ENCODE data around the gene QPCT. TPM values are rescaled to one million over a fixed set of nuclear protein-coding genes. Genes with fewer than 3 reads are reported as not detected.
"Not testable (repeated sequence)": the region's sequence is repeated elsewhere in the genome, so short reads cannot be mapped to it uniquely, and the experiment has no call there.

Gene QPCT
- total RNA-seq, 1 donor from 2014 or later, result 7.9 TPM

- DNase-seq (ENCODE audit: low spot score), result no peak
Observed at GRCh38 chr2:37390777-37391176, 46.3 kb downstream of the QPCT start.

GRCh38 chr2:37391711-37392110 lies 47.3 kb downstream of the QPCT start:
- no peak for DNase-seq (ENCODE audit: low spot score)

DNA sequence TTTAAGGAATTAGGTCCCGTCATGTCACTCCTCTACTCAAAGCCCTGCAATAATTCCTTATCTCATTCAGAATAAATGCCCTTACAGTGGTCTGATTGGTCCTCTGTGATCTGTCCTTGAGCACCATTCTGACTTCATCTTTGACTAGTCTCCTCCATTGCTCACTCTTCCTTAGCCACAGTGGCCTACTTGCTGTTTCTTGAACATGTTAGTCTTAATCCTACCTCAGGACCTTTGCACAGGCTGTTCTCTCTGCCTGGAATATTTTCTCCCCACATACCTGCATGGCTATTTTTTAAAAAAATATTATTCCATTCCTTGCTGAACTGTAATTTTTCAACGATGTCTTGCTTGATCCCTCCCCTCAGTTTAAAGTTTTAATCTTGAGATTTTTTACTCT lies 48.0 kb downstream of the QPCT start:
- DNase-seq (ENCODE audit: low spot score), result no peak

DNA sequence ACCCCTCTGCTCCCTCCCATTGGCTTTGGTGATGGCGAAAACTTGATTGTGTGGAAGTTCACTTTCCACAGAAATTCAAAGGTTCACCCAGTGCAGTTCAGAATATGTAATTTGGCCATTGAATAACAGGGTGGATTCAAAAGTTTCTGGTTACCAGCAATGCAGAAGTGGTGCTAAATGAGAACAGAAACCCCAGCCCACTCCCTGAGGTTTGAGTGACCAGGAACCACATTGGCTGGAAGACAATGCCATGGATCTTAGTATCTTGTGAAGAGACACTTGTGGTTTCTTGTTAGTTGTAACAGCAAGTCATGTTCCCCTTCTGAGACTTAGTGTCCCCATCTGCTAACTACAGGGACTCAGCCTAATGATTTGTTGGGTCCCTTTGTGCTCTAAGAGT lies 49.8 kb downstream of the QPCT start:
- DNase-seq (ENCODE audit: low spot score), result no peak

DNA sequence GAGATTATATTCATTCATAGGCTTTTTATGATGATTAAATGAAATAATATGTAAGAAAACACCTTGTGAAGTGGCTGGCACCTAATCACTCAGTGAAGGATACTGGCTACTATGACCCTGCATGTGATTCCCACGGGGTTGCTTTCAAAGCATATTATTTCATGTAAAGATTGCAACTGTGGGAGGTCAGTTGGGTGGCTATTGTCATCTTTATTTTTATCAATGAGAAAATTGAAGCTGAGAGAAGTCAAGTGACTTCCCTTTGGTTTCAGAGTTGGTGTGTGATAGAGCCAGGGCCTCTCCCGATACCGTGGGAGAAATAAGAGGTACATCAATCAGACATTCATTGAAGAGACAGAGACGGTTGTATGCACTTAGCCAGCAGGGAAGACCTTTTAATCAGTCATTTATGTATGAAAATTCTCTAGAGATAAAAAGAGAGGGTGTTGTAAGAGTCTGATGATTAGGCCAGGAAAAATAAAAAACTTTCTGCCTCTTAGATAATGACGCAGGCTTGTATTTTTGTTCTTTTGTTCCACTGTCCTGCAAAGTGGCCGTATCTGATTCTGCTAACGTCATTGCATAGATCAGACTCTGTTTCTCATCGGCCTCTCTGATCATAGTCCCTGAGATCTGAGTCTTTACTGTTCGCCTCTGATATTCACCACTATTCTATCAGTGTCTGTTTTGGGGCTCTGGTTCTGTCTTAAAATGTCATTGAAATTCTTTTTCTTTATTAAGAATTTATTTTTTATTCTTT lies 50.5 kb downstream of the QPCT start:
- no peak for DNase-seq (ENCODE audit: low spot score)

GRCh38 chr2:37396890-37397565 lies 52.6 kb downstream of the QPCT start:
- DNase-seq (ENCODE audit: low spot score), result no peak

DNA sequence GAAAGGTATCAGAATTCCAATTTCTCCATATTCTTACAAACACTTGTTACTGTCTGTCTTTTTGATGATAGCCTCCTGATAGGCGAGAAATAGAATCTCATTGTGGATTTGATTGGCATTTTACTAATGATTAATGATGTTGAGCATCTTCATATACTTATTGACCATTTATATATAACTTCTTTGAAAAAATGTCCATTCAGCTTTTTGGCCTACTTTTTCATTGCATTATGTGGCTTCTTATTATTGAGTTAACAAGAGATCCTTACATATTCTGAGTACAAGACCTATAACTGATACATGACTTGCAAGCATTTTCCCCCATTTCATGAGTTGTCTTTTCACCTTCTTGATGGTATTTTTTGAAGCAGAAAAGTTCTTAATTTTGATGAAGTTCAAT lies 54.6 kb downstream of the QPCT start:
- no peak for DNase-seq (ENCODE audit: low spot score)

- DNase-seq (ENCODE audit: low spot score), result no peak
Observed at GRCh38 chr2:37400041-37400440, 55.6 kb downstream of the QPCT start.

GRCh38 chr2:37402636-37403035 lies 58.2 kb downstream of the QPCT start:
- no peak for DNase-seq (ENCODE audit: low spot score)

DNA sequence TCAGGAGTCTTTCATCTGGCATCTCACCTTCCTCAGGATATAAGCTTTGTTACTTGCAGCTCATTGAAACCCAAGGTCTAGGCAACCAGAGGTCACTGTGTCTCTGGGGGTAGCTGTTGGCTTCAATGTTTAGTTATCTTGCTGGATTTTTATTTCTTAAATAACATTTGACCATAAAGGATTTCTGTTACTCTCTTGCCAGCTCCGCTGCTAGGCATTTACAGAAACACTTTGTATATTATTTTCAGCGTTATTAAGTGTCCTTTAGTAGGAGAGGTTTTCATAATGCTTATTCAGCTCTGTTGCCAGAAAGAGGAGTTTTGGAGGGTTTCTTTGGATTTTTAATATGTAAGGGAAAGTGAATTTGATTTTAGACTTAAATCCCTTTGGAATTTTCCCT lies 61.4 kb downstream of the QPCT start:
- DNase-seq (ENCODE audit: low spot score), result no peak

DNA sequence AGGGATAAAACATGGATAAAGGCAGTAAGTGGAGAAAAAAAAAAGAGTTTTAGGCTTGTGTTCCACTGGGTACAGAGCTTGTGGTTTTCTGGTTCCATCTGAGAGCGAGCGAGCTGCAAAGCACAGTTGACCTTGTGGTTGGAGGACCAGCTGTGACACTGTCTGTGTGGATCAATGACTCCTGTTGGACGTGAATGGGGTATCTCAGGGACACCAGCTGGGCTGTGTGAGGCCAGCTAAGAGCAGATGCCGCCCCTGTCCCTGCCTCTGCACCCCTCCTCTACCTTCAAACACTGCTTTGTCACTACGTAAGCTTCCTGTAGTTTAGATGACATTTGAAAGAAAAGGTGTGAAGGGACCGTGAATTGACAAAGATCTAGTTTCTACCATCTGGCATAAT lies 67.8 kb downstream of the QPCT start:
- no peak for DNase-seq (ENCODE audit: low spot score)

- not testable (repeated sequence) for DNase-seq (ENCODE audit: low spot score)
Observed at GRCh38 chr2:37413911-37414469, 69.6 kb downstream of the QPCT start.

DNA sequence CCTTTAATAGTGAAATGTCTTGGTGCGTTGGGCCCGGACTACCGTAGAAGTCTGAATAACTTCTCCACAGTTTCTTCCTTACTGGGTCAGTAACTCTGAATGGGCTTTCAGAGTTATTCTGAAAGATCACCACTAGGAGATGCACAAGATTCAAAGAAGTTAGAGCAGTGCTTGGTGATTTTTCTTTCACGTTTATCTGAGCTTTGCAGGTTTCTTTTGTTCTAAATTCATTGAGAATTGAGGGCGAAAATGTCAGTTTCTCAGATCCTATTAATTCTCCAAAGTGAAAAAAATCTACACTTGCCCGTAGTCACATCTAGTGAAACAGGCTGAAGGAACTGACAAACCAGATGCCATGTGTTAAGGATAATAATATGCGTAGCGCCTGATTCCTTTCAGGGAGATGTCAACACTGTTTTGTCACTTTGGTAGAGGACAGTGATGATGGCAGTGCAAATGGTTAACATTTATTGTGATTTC lies 70.1 kb downstream of the QPCT start:
- DNase-seq (ENCODE audit: low spot score), result no peak

DNA sequence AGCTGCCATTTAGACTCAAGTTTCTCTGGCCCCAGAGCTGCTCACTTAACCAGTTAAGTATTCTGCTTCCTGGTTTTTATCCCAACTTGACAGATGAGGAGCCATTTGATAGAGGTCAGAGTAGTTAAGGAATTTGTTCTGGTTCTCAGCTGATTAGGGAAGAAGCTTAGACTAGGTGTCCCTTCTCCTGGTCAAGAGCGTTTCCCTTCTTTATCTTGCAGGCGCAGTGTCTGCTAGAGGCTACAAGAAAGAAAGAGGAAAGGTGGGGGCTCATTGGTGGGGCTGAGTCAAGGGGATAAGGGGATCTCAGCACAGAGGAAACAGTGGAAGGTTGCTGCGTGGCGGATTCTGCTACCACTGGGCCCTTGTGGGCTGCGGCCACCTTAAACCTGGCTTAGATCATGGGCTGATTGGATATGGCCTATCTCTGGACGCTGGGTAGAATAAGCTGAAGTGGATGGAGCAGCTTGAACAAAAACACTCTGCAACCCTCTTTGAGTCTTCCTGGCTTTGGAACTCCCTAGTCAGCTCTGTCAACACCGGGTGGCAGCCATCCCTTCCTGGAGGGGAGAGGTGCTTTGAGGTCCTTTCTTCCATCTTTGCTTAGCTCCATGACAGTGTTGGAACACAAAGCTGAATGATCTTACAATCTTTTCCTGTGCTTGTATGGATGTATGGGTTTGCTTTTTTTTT lies 70.8 kb downstream of the QPCT start:
- DNase-seq (ENCODE audit: low spot score), result no peak

DNA sequence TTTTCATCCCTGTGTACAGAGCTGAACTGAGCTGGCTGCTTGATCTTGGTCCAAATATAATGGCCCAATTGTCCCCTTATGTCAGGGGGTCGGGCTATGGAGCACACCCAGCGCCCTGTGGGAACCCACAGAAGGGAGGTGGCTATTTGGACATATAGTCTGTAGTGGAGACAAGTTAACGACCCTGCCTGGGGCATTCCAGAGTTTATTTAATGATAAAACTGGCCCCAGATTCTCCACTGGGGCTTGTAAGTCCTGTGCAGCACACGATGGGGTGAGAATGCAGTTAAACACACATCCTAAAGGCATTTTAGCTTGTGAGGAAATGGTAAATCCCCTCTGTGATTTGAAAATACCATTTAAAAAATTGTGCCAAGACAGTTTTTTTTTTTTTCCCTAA lies 72.9 kb downstream of the QPCT start:
- DNase-seq (ENCODE audit: low spot score), result no peak

DNA sequence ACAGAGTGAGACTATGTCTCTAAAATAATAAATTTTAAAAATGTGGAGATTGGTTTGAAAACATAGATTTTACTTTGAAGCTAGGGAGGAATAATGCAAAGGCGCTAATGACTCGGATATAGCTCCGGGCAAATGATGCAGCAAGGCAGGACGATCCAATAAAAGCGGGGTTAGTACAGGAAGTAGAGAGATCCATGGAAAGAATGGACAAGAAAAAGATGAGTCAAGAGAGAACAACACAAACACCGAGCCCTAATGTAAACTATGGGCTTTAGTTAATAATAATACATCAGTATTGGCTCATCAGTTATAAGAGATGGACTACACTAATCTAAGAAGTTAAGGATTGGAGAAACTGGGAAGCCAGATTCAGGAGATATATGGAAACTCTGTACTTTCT lies 74.5 kb downstream of the QPCT start:
- no peak for DNase-seq (ENCODE audit: low spot score)

- DNase-seq (ENCODE audit: low spot score), result no peak
Observed at GRCh38 chr2:37421686-37422085, 77.3 kb downstream of the QPCT start.

GRCh38 chr2:37422816-37423215 lies 78.4 kb downstream of the QPCT start:
- no peak for DNase-seq (ENCODE audit: low spot score)

All from mucosa of gallbladder (tissue), 1 donor.